NCI-H2227 (cell line): Measurements from ENCODE around the gene PITPNM1.
"Not testable (repeated sequence)": the region's sequence is repeated elsewhere in the genome, so short reads cannot be mapped to it uniquely, and the experiment has no call there.

Source experiments
- DNase-seq: peaks from one replicate; lab custom pipeline; 2025; ENCODE audit not compliant: unreplicated experiment; lab: John Stamatoyannopoulos, UW

Gene PITPNM1

DNA sequence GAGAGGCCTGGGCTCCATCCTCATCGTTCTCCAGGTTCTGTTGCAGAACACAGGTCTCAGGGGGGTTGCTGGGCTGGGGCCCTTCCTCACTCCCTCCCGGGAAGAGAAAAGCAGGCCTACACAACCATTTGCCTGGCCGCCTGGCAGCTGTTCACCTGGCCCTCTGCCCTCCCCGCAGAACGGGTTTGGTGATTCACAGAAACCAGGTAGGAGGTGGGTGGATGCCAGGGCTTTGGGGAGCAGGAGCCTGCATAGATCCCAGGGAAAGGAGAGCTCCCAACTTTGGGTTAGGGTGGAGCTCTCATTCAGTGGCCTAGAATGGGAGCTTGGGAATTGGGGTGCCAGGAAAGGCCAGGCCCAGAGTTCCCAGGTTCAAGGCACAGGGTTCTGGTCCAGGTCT, 37.1 kb downstream of the PITPNM1 start:
- no peak for DNase-seq

GRCh38 chr11:67466962-67467771, 38.0 kb downstream of the PITPNM1 start:
- DNase-seq: no peak

DNA sequence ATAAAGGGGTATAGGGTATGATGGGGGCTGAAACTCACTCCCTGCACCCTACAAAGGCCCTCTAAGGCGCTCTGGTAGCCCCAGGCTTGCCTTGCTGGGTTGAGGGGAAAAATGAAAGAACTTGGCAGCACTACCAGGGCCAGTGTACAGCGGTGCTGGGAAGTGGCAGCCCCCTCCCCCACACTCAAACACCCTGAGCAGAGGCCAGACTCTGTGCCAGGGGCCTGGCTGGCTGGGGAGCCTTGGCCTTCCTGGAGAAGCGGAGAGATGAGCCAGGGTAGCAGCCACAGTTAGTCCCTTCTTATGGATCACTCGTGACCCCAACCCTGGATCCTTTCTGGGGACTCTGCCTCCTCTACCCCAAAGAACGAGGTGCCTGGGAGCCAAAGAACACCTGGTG, 38.8 kb downstream of the PITPNM1 start:
- no peak for DNase-seq

DNA sequence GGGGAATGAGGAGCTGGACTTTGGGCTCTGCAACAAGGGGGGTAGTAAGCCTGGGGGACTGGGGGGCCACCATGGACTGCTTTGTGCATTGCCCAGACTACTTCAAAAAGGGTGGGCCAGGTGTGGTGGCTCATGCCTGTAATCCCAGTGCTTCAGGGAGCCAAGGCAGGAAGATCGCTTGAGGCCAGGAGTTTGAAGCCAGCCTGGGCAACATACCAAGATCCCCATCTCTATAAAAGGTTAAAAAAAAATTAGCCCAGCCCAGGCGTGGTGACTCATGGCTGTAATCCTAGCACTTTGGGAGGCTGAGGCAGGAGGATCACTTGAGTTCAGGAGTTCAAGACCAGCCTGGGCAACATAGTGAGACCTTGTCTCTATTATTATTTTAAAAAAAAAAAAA, 39.6 kb downstream of the PITPNM1 start:
- not testable (repeated sequence) for DNase-seq

DNA sequence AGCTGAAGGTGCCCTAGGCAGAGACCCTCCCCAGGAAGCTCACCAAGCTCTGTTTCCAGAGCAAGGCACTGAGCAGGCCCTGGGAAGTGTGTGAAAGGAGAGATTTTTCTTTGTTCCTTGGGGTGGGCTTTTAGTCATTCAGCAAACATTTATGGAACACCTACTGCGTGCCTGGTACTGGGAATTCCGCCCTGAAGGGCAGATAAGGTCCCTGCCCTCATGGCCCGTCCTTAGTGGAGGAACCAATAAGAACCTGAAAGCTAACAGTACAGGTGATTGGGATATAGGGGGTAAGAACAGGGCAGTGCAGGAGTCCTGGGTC, 40.0 kb downstream of the PITPNM1 start:
- no peak for DNase-seq

- peak; percentile 55 for DNase-seq
These were observed 40.6 kb downstream of the PITPNM1 start for GRCh38 chr11:67464411-67465188.

DNA sequence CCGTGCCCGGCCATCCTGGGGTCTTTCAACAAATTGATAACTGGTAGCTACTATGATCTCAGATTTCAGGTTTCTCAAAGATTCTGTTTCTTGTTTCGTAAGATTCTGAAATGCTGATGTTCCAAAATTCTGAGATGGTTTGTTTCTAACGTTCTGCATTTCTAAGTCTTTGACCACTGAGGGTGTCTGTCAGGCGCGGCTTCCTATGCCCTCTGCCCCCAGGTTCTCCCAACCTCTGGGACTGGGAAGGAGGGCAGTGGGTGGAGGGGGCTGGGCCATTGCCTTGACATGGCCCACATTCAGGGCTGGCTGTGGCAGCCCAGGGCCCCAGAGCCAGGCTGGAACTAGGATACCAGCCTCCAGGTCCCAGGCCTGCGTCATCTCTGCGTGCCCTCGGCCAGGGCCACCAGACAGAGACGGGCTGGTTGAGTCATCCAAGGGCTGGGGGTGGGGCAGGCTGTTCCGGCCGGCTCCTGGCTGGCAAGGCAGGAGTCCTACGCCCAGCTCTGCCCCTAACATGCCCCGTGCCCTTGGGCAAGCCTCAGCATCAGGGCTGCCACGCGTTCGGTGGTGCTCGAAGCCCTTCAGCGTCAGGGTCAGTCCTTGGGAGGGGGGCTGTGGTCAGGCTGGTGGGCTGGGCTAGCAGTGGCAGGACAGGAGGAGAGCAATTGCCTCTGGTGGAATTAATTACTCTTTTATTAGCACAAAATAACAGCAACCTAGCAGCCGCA, 41.3 kb downstream of the PITPNM1 start:
- DNase-seq: no peak

- DNase-seq: no peak
These were observed 42.0 kb downstream of the PITPNM1 start for GRCh38 chr11:67463186-67463585.

GRCh38 chr11:67458266-67458665, 46.9 kb downstream of the PITPNM1 start:
- DNase-seq: no peak

GRCh38 chr11:67457453-67457852, 47.7 kb downstream of the PITPNM1 start:
- no peak for DNase-seq

DNA sequence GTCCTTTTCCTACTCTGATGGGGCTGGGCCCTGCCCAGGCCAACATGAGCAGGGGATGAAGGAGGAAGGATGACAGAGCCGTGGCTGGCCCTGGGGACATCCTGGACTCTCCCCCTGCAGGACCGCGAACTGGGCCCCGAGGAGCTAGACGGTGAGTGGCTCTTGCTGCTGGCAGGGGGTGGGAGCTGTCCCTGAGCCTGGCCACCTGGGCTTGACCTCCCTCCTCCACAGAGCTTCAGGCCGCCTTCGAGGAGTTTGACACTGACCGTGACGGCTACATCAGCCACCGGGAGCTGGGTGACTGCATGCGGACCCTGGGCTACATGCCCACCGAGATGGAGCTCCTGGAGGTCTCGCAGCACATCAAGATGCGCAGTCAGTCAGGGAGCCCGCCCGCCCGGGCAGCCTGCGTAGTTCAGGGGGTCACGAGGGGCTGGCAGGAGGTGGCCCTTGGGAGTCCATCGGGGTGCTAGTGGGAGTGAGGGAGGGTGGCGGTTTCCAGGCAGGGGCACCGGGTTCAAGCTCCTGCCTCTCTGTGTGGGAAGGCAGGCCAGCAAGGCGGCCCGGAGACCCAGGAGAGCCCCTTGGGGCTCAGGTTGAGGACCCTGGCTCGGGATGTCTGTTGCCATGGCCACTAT, 49.0 kb downstream of the PITPNM1 start:
- DNase-seq: no peak

- DNase-seq: no peak
These were observed 50.1 kb downstream of the PITPNM1 start, which contains the start of gene CABP4 for GRCh38 chr11:67455054-67455453. Gene CABP4, plus strand, starts transcription at chr11:67455354. Its CDS starts 70 bp downstream, at chr11:67455424.

DNA sequence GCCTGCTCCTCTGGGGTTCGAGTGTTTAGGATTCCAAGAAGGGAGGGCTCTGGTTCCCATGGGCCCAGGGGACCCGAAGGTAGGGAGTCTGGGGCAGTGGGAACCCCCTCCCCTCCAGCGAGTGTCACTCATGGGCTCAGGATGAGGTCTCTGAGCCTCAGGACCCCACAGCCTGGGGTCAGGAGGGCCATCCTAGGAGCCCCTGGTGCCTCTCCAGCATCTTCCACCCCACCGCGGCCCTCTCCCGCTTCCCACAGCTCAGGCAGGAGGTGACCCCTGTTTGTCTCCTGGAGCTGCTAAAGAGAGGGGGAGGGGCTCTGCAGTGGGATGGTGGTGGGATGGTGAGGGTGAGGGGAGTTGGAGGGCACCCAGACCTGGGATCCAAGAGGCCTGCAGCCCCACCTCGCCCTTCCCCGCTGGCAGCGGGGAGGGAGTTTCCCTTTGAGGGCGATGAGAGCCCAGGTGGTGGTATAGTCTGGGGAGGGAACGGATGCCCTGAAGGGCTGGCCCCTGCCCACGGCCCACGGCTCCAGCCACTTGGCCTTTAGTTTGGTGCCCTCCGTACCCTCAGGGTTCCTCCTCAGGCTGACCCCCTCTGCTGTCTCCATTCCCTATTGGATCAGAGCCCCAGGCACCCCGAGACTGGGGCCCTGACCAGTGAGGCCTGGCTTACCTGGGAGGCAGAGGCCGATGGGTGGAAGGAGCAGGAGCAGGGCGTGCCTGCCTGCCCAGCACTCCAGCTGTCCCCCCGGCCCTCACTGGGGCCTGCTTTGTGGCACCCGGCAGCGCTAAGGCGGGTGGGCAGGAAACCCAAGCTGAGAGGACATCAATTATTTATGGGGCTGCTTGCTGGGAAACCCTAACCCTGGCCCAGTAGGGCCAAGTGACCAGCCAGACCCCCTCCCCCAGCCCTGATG, 51.1 kb downstream of the PITPNM1 start:
- no peak for DNase-seq

GRCh38 chr11:67452141-67452952, 52.8 kb downstream of the PITPNM1 start, which contains the start of gene GPR152:
Gene GPR152, minus strand, starts transcription at chr11:67452729. Its CDS starts 5 bp downstream, at chr11:67452724.
- no peak for DNase-seq

DNA sequence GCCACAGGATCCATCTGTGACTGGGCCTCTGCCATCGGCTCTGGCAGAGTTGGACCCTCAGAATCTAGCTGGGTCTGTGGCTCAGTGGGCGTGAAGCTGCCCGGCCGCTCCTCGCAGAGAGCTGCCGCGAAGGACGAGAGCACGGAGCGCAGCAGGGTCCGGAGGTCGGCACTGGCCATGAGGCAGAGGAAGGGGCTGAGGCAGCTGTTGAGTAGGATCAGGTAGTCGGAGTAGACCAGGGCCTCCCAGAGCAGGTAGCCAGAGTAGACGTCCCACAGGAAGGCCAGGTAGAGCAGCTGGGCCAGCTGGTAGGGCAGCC, 53.5 kb downstream of the PITPNM1 start:
- no peak for DNase-seq

- no peak for DNase-seq
These were observed 54.1 kb downstream of the PITPNM1 start for GRCh38 chr11:67450796-67451657.

GRCh38 chr11:67449116-67449844, 55.9 kb downstream of the PITPNM1 start:
- DNase-seq: no peak

GRCh38 chr11:67448220-67448609, 56.9 kb downstream of the PITPNM1 start:
- DNase-seq: no peak
